Progenitor cell of endocrine pancreas (in vitro differentiated cells): Measurements from ENCODE around the gene TRIM2. TPM values are rescaled to one million over a fixed set of nuclear protein-coding genes. Genes with fewer than 3 reads are reported as not detected.

Experiments used
- DNase-seq: peaks from one replicate; pipeline ENCODE4 v3.0.0; 2021; ENCODE audit warnings: low spot score; ENCODE audit not compliant: unreplicated experiment
- H3K27ac Mint-ChIP-seq: 2 replicates; pipeline ENCODE4 v1.8.0; 2021; ENCODE audit warnings: mild to moderate bottlenecking, moderate library complexity, mixed read lengths
- H3K27me3 Mint-ChIP-seq: 2 replicates; pipeline ENCODE4 v1.8.0; 2021; ENCODE audit warnings: mixed read lengths
- H3K36me3 Mint-ChIP-seq: 2 replicates; pipeline ENCODE4 v1.8.0; 2022; ENCODE audit warnings: mixed read lengths; ENCODE audit not compliant: insufficient read depth
- H3K4me1 Mint-ChIP-seq: 2 replicates; pipeline ENCODE4 v1.8.0; 2021; ENCODE audit warnings: low read depth, mixed read lengths
- H3K4me3 Mint-ChIP-seq: 2 replicates; pipeline ENCODE4 v1.8.0; 2021; ENCODE audit warnings: low read depth, mild to moderate bottlenecking, moderate library complexity, mixed read lengths
- H3K9me3 Mint-ChIP-seq: 2 replicates; pipeline ENCODE4 v1.8.0; 2021; ENCODE audit warnings: low read depth, mixed read lengths
- CTCF ChIP-seq: fragments of 200-600 bp; sonication (generic); IDR thresholded peaks from one replicate; pipeline ENCODE4 v1.5.0; 2021; ENCODE audit warnings: antibody characterized with exemption, mild to moderate bottlenecking; ENCODE audit not compliant: unreplicated experiment
- total RNA-seq: library from RNA; stranded (reverse); gene quantifications from 2 replicates; pipeline ENCODE4 v1.2.1, GENCODE V29; 2021

The TRIM2 gene
- total RNA-seq, 1 donor from 2014 or later: 59.6 TPM

- TF ChIP-seq CTCF: no peak
These were observed 62.7 kb downstream of the TRIM2 start for GRCh38 chr4:153266988-153267387.

GRCh38 chr4:153267890-153268289 lies 63.6 kb downstream of the TRIM2 start:
- peak overlapping the region; percentile 72 for H3K27ac Mint-ChIP-seq
- H3K36me3 Mint-ChIP-seq: peaks cover 8% of the 10 kb centered on the region
- no peak overlapping the region for H3K4me3 Mint-ChIP-seq
- H3K27me3 Mint-ChIP-seq: no peaks in the 10 kb centered on the region
- H3K4me1 Mint-ChIP-seq: peaks cover 13% of the 10 kb centered on the region
- peaks cover 8% of the 10 kb centered on the region for H3K9me3 Mint-ChIP-seq
- no peak for DNase-seq
- no peak for TF ChIP-seq CTCF

More at GRCh38 chr4:153266988-153267387, 62.7 kb downstream of the TRIM2 start:
- no peak for DNase-seq
- Mint-ChIP-seq H3K27ac (no peak overlapping the region), H3K36me3 (peaks cover 10% of the 10 kb centered on the region), H3K27me3 (no peaks in the 10 kb centered on the region), H3K4me1 (peaks cover 13% of the 10 kb centered on the region), H3K4me3 (no peak overlapping the region), H3K9me3 (peaks cover 8% of the 10 kb centered on the region)

- Mint-ChIP-seq H3K27ac (no peak overlapping the region), H3K4me1 (peaks cover 13% of the 10 kb centered on the region), H3K4me3 (no peak overlapping the region), H3K9me3 (peaks cover 8% of the 10 kb centered on the region), H3K36me3 (peaks cover 8% of the 10 kb centered on the region), H3K27me3 (no peaks in the 10 kb centered on the region)
- TF ChIP-seq CTCF: no peak
- DNase-seq: no peak
These were observed 64.1 kb downstream of the TRIM2 start for GRCh38 chr4:153268295-153268694.

- TF ChIP-seq CTCF: no peak
- Mint-ChIP-seq H3K4me3 (no peak overlapping the region), H3K36me3 (peaks cover 13% of the 10 kb centered on the region), H3K9me3 (peaks cover 8% of the 10 kb centered on the region), H3K27ac (no peak overlapping the region), H3K4me1 (peaks cover 20% of the 10 kb centered on the region), H3K27me3 (no peaks in the 10 kb centered on the region)
- DNase-seq: no peak
These were observed 65.2 kb downstream of the TRIM2 start for GRCh38 chr4:153269218-153269990.

GRCh38 chr4:153270361-153270760 lies 66.1 kb downstream of the TRIM2 start:
- H3K9me3 Mint-ChIP-seq: peaks cover 8% of the 10 kb centered on the region
- H3K27ac Mint-ChIP-seq: peak overlapping the region; percentile 41
- TF ChIP-seq CTCF: no peak
- no peaks in the 10 kb centered on the region for H3K27me3 Mint-ChIP-seq
- peaks cover 13% of the 10 kb centered on the region for H3K36me3 Mint-ChIP-seq
- peaks cover 20% of the 10 kb centered on the region for H3K4me1 Mint-ChIP-seq
- H3K4me3 Mint-ChIP-seq: no peak overlapping the region
- no peak for DNase-seq
